Panc1 (cell line): Measurements from ENCODE around the gene ABHD15. TPM values are rescaled to one million over a fixed set of nuclear protein-coding genes. Genes with fewer than 3 reads are reported as not detected.

Experiments
- ATAC-seq: fragments of 200-7000 bp; cut with Tn5 transposase; 2 replicates; pipeline ENCODE4 v1.9.1; 2020; ENCODE audit warnings: mild to moderate bottlenecking, moderate library complexity
- BruUV-seq: library from RNA; stranded (reverse); fragments of 400-500 nt; replicated peaks from 2 replicates; lab custom pipeline; 2021; lab: Mats Ljungman, UMichigan
- CTCF ChIA-PET: fragments of 300-600 bp; sonication (Branson Sonifier 250); formaldehyde crosslinking; loops from one replicate; lab custom pipeline; 2022; ENCODE audit warnings: antibody characterized with exemption; lab: Charles Lee
- POLR2A ChIA-PET: fragments of 300-600 bp; sonication (Branson Sonifier 250); formaldehyde crosslinking; loops from one replicate; lab custom pipeline; 2022; ENCODE audit warnings: antibody characterized with exemption; lab: Charles Lee
- DNase-seq: peaks from one replicate; pipeline ENCODE4 v3.0.0-alpha.2; 2010; ENCODE audit warnings: low read depth, low spot score
- H3K27ac ChIP-seq: 2 replicates; pipeline ENCODE4 v1.5.1; 2011; ENCODE audit warnings: mild to moderate bottlenecking, low read length, inconsistent platforms
- H3K27me3 ChIP-seq: fragments of 200-500 bp; sonication (Bioruptor generic); 2 replicates; pipeline ENCODE4 v1.6.0; 2014; ENCODE audit warnings: low read length, inconsistent platforms; ENCODE audit not compliant: control insufficient read depth, insufficient read depth
- H3K36me3 ChIP-seq: fragments of 200-500 bp; sonication (Bioruptor generic); 2 replicates; pipeline ENCODE4 v1.5.1; 2014; ENCODE audit warnings: inconsistent platforms, mild to moderate bottlenecking, low read length, moderate library complexity; ENCODE audit not compliant: control insufficient read depth, insufficient read depth
- H3K4me1 ChIP-seq: 2 replicates; pipeline ENCODE4 v1.5.1; 2011; ENCODE audit warnings: inconsistent platforms, mild to moderate bottlenecking, low read length, moderate library complexity; ENCODE audit not compliant: control insufficient read depth, insufficient read depth
- H3K4me3 ChIP-seq, 2 experiments: 2 replicates each; pipeline ENCODE4 v1.5.1; 2011 to 2012; ENCODE audit warnings: low read depth in 2 of 2, low read length in 2 of 2, mild to moderate bottlenecking in 2 of 2, inconsistent platforms in 1 of 2, moderate library complexity in 1 of 2
- H3K9me3 ChIP-seq: fragments of 200-500 bp; sonication (Bioruptor generic); 2 replicates; pipeline ENCODE4 v1.5.1; 2014; ENCODE audit warnings: low read depth, mild to moderate bottlenecking, inconsistent platforms, low read length, moderate library complexity; ENCODE audit not compliant: control insufficient read depth, insufficient read depth
- CTCF ChIP-seq: fragments of 450-650 bp; IDR thresholded peaks from 2 replicates; pipeline ENCODE4 v1.5.1; 2017; ENCODE audit warnings: mild to moderate bottlenecking
- POLR2AphosphoS5 ChIP-seq: IDR thresholded peaks from 2 replicates; pipeline ENCODE4 v1.6.1; 2012; ENCODE audit warnings: mild to moderate bottlenecking, low read depth, low read length, moderate library complexity
- SIN3A ChIP-seq: IDR thresholded peaks from 2 replicates; pipeline ENCODE4 v1.6.1; 2012; ENCODE audit warnings: low read depth, mild to moderate bottlenecking, low read length, moderate library complexity, borderline replicate concordance; ENCODE audit not compliant: insufficient read depth
- TCF7L2 ChIP-seq: IDR thresholded peaks from 2 replicates; pipeline ENCODE4 v1.6.1; 2011; ENCODE audit warnings: mild to moderate bottlenecking, low read depth, low read length, inconsistent platforms
- in situ Hi-C: cut with HindIII; loops from 2 replicates; pipeline ENCODE4 v1.10.0; 2016; ENCODE audit warnings: low sequenced_read_pairs, low pct_unique_long_range_greater_than_20kb
- intact Hi-C: fragments of 100-400 bp; cut with micrococcal nuclease; formaldehyde crosslinking; loops from one replicate; pipeline ENCODE4 v1.10.0; 2022; ENCODE audit not compliant: unreplicated experiment
- total RNA-seq: library from RNA; stranded (reverse); gene quantifications from one replicate; pipeline ENCODE4 v1.2.1, GENCODE V29; 2021; ENCODE audit not compliant: unreplicated experiment
- TF ChIP-seq, protein P1 (sequence below), 2 experiments: IDR thresholded peaks; 2 replicates each; pipeline ENCODE4 v1.6.1; 2011 to 2012; ENCODE audit warnings: low read depth in 2 of 2, control low read depth in 1 of 2, low read length in 1 of 2, mild to moderate bottlenecking in 1 of 2, moderate library complexity in 1 of 2; ENCODE audit not compliant: insufficient read depth in 1 of 2

The ABHD15 gene
- total RNA-seq, 1 experiment from 2014 or later: 33.7 TPM

- ChIA-PET CTCF (interaction anchor here (0.5 kb wide), 1 partner anchor 750 kb away, joined by 3 read pairs; no protein-coding TSS in a partner anchor), POLR2A (interaction anchor here (0.6 kb wide), 1 partner anchor 224 kb away, joined by 3 read pairs; no protein-coding TSS in a partner anchor)
- ATAC-seq (peak; percentile 1), DNase-seq (no peak)
- Histone ChIP-seq H3K27me3 (no peaks in the 10 kb centered on the region), H3K27ac (peak overlapping the region; percentile 82), H3K4me3 (peak overlapping the region; percentile 77 to 92), H3K36me3 (peaks cover 5% of the 10 kb centered on the region; the same call in 1 of the 2 replicates), H3K9me3 (no peaks in the 10 kb centered on the region), H3K4me1 (peaks cover 50% of the 10 kb centered on the region)
- TF ChIP-seq, protein P1, sequence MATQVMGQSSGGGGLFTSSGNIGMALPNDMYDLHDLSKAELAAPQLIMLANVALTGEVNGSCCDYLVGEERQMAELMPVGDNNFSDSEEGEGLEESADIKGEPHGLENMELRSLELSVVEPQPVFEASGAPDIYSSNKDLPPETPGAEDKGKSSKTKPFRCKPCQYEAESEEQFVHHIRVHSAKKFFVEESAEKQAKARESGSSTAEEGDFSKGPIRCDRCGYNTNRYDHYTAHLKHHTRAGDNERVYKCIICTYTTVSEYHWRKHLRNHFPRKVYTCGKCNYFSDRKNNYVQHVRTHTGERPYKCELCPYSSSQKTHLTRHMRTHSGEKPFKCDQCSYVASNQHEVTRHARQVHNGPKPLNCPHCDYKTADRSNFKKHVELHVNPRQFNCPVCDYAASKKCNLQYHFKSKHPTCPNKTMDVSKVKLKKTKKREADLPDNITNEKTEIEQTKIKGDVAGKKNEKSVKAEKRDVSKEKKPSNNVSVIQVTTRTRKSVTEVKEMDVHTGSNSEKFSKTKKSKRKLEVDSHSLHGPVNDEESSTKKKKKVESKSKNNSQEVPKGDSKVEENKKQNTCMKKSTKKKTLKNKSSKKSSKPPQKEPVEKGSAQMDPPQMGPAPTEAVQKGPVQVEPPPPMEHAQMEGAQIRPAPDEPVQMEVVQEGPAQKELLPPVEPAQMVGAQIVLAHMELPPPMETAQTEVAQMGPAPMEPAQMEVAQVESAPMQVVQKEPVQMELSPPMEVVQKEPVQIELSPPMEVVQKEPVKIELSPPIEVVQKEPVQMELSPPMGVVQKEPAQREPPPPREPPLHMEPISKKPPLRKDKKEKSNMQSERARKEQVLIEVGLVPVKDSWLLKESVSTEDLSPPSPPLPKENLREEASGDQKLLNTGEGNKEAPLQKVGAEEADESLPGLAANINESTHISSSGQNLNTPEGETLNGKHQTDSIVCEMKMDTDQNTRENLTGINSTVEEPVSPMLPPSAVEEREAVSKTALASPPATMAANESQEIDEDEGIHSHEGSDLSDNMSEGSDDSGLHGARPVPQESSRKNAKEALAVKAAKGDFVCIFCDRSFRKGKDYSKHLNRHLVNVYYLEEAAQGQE (IDR thresholded peaks at IDR 0.05; ENCODE audit: insufficient read depth in 1 of 2, low read depth in 2 of 2, low read length in 1 of 2): no peak
- TF ChIP-seq CTCF (no peak), SIN3A (no peak), TCF7L2 (no peak), POLR2AphosphoS5 (no peak)
- BruUV-seq: no TSS peak
- intact Hi-C loops (no loop called here), in situ Hi-C loops (no loop called here)
Measured at GRCh38 chr17:29588562-29589411, 21.9 kb upstream of the ABHD15 start.

DNA sequence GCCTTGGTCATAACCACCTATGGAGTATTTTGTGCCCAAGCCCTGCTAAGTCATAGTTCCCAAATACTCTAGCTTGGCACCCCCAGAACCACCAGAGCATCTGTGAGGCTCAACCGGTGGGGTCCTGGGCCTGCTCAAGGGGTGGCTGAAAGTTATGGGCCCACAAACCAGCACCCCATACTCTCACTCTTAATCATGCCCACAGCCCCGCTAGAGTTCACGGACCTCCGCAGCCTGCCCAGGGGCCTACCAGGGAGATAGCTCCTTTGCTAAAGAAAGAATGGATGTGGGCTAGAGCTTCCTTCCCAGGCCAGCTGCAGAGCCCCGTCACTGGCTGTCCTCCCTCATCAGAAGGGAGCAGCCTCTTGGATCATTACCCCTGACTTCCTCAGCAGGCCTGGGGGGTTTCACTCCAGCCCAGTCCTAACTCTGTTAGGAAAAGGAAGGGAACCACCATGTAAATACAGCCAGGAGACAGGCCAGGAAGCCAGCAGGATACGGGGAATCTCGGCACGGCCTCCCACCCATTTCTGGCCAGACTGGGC, 21.3 kb upstream of the ABHD15 start:
- Histone ChIP-seq H3K27me3 (no peaks in the 10 kb centered on the region), H3K4me1 (peaks cover 50% of the 10 kb centered on the region), H3K27ac (peak overlapping the region; percentile 82), H3K4me3 (peak overlapping the region; percentile 77 to 92), H3K36me3 (peaks cover 5% of the 10 kb centered on the region; the same call in 1 of the 2 replicates), H3K9me3 (no peaks in the 10 kb centered on the region)
- intact Hi-C loops (no loop called here), in situ Hi-C loops (no loop called here)
- TF ChIP-seq CTCF (no peak), TCF7L2 (no peak), POLR2AphosphoS5 (no peak), SIN3A (no peak)
- TF ChIP-seq, protein P1 (IDR thresholded peaks at IDR 0.05; ENCODE audit: insufficient read depth in 1 of 2, low read depth in 2 of 2, low read length in 1 of 2): no peak
- ChIA-PET POLR2A (interaction anchor here (0.6 kb wide), 1 partner anchor 224 kb away, joined by 3 read pairs; no protein-coding TSS in a partner anchor), CTCF (interaction anchor here (0.6 kb wide), 2 partner anchors 217 to 649 kb away, joined by 3 to 6 read pairs; no protein-coding TSS in a partner anchor)
- DNase-seq (no peak), ATAC-seq (no peak)
- BruUV-seq: no TSS peak
